AG09309 (cell line): Measurements from ENCODE around the gene MYCBP2.

Experiments used
- DNase-seq: peaks from one replicate; pipeline ENCODE4 v3.0.0-alpha.2; 2010; ENCODE audit warnings: low read depth
- H3K4me3 ChIP-seq: 2 replicates; pipeline ENCODE4 v1.5.1; 2011; ENCODE audit warnings: mild to moderate bottlenecking, low read depth, low read length, moderate library complexity; ENCODE audit not compliant: control insufficient read depth
- CTCF ChIP-seq: IDR thresholded peaks from 2 replicates; pipeline ENCODE4 v1.5.1; 2011; ENCODE audit warnings: mild to moderate bottlenecking, low read depth, low read length, inconsistent platforms; ENCODE audit not compliant: insufficient read depth, control insufficient read depth; ENCODE audit errors: missing control alignments

Gene MYCBP2

GRCh38 chr13:77185721-77186120, 141.2 kb downstream of the MYCBP2 start:
- TF ChIP-seq CTCF, result no peak
- no peak for DNase-seq

GRCh38 chr13:77184455-77184854, 142.4 kb downstream of the MYCBP2 start:
- TF ChIP-seq CTCF, result no peak
- no peak overlapping the region for H3K4me3 ChIP-seq
- DNase-seq, result no peak

More at GRCh38 chr13:77185721-77186120, 141.2 kb downstream of the MYCBP2 start:
- H3K4me3 ChIP-seq, result no peak overlapping the region

- H3K4me3 ChIP-seq, result no peak overlapping the region
- no peak for TF ChIP-seq CTCF
- no peak for DNase-seq
These were observed 146.9 kb downstream of the MYCBP2 start for GRCh38 chr13:77180011-77180410.

- DNase-seq, result no peak
- no peak for TF ChIP-seq CTCF
These were observed 149.2 kb downstream of the MYCBP2 start for GRCh38 chr13:77177646-77178045.

GRCh38 chr13:77176350-77176749, 150.5 kb downstream of the MYCBP2 start:
- TF ChIP-seq CTCF, result no peak
- no peak for DNase-seq

More at GRCh38 chr13:77177646-77178045, 149.2 kb downstream of the MYCBP2 start:
- H3K4me3 ChIP-seq, result no peak overlapping the region

GRCh38 chr13:77172650-77173049, 154.2 kb downstream of the MYCBP2 start:
- no peak overlapping the region for H3K4me3 ChIP-seq

More at GRCh38 chr13:77176350-77176749, 150.5 kb downstream of the MYCBP2 start:
- no peak overlapping the region for H3K4me3 ChIP-seq

More at GRCh38 chr13:77172650-77173049, 154.2 kb downstream of the MYCBP2 start:
- no peak for DNase-seq
- TF ChIP-seq CTCF, result no peak
